Heart left ventricle (tissue), 11 donors: ENCODE results near the gene RSPH10B2. TPM values are rescaled to one million over a fixed set of nuclear protein-coding genes. Genes with fewer than 3 reads are reported as not detected.

Experiments used
- polyA plus RNA-seq, 2 donors: library from polyadenylated mRNA; stranded (reverse); fragments of 200-250 nt; gene quantifications; one replicate each; pipeline ENCODE4 v1.2.3, GENCODE V29; 2013
- total RNA-seq, 9 donors: library from RNA; depleted of rRNA in 2 of 9; stranded (reverse); fragments of >200 nt in 2 of 9; fragmentation: NEBNext Ultra II Directional in 3 of 9; extraction: Animal tissue kit (Norgen Biotek cat#: 25700) in 3 of 9; gene quantifications; one replicate each; pipeline versions ENCODE4 v1.1.0 to v1.2.4, GENCODE V29; 2016 to 2023
- donor health status: ischemic (EF 13 %, LVEDD 7.1; RV severe dilation, severe dysfunction).
- donor health status: healthy with polysubstance abuse.
- donor health status: DM: no; HTN: yes; CAD: no.
- donor health status: DM: no; HTN: no; CAD: no.
- donor health status: ischemic (EF 25% LVEDD 5.7; RV mildly dilated, moderate dysfunction).
- donor health status: healthy.
- donor health status: DM: yes; HTN: yes; CAD: no.
- donor health status: PGD.
- donor health status: nonischemic (EF 23%, LVEDD 6.1; RV moderate dilation, normal function).

RSPH10B2 gene
- total and polyA plus RNA-seq, 11 donors, result not detected

Other genes with a start within 250 kb of the RSPH10B2 start
- under 1 TPM in 3 of 9 donors, not detected in 6; 0.08 to 0.16 (median 0.08) TPM for gene GRID2IP, start 202.6 kb upstream of the RSPH10B2 start, total RNA-seq
- gene GRID2IP, start 202.6 kb upstream of the RSPH10B2 start, polyA plus RNA-seq, result under 1 TPM in 1 of 2 donors, not detected in 1; 0.01 TPM
- 10 to 100 TPM; 26.2 to 45.5 (median 37.8) TPM for gene ZDHHC4, start 176.6 kb upstream of the RSPH10B2 start, total RNA-seq
- 10 to 100 TPM; 32.1 to 48.4 TPM for gene ZDHHC4, start 176.6 kb upstream of the RSPH10B2 start, polyA plus RNA-seq
- gene INTS15, start 164.1 kb upstream of the RSPH10B2 start, total RNA-seq, result 10 to 100 TPM; 11.7 to 22.7 (median 15.3) TPM
- gene INTS15, start 164.1 kb upstream of the RSPH10B2 start, polyA plus RNA-seq, result 10 to 100 TPM in 1 of 2 donors, 1 to 10 TPM in 1; 7.1 to 15.6 TPM
- gene ZNF853, start 138.5 kb upstream of the RSPH10B2 start, total RNA-seq, result 10 to 100 TPM in 8 of 9 donors, 1 to 10 TPM in 1; 6.6 to 27.8 (median 11.8) TPM
- 1 to 10 TPM; 3.1 to 5.7 TPM for gene ZNF853, start 138.5 kb upstream of the RSPH10B2 start, polyA plus RNA-seq
- gene ZNF316, start 116.8 kb upstream of the RSPH10B2 start, total RNA-seq, result 10 to 100 TPM; 11.0 to 22.9 (median 14.5) TPM
- 10 to 100 TPM; 11.4 to 13.5 TPM for gene ZNF316, start 116.8 kb upstream of the RSPH10B2 start, polyA plus RNA-seq
- 10 to 100 TPM; 11.4 to 20.1 (median 15.0) TPM for gene ZNF12, start 47.2 kb upstream of the RSPH10B2 start, total RNA-seq
- 10 to 100 TPM in 1 of 2 donors, 1 to 10 TPM in 1; 6.4 to 11.0 TPM for gene ZNF12, start 47.2 kb upstream of the RSPH10B2 start, polyA plus RNA-seq
- gene CCZ1B, start 72.2 kb downstream of the RSPH10B2 start, total RNA-seq, result 10 to 100 TPM; 12.8 to 42.2 (median 24.4) TPM
- 10 to 100 TPM; 22.8 to 23.8 TPM for gene CCZ1B, start 72.2 kb downstream of the RSPH10B2 start, polyA plus RNA-seq